Measurements from ENCODE around the gene PCDHGA6.
A peak's percentile ranks its signal among the peaks of the same experiment; 100 is the strongest.
"Not testable (repeated sequence)": the region's sequence is repeated elsewhere in the genome, so short reads cannot be mapped to it uniquely, and the experiment has no call there.

The PCDHGA6 gene

GRCh38 chr5:141373673-141374317, at the start of gene PCDHGA6:
Gene PCDHGA6 (plus strand): TSS chr5:141373891. CDS start chr5:141374084, 193 bp downstream.
- TF ChIP-seq, protein P1, sequence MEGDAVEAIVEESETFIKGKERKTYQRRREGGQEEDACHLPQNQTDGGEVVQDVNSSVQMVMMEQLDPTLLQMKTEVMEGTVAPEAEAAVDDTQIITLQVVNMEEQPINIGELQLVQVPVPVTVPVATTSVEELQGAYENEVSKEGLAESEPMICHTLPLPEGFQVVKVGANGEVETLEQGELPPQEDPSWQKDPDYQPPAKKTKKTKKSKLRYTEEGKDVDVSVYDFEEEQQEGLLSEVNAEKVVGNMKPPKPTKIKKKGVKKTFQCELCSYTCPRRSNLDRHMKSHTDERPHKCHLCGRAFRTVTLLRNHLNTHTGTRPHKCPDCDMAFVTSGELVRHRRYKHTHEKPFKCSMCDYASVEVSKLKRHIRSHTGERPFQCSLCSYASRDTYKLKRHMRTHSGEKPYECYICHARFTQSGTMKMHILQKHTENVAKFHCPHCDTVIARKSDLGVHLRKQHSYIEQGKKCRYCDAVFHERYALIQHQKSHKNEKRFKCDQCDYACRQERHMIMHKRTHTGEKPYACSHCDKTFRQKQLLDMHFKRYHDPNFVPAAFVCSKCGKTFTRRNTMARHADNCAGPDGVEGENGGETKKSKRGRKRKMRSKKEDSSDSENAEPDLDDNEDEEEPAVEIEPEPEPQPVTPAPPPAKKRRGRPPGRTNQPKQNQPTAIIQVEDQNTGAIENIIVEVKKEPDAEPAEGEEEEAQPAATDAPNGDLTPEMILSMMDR (conservative IDR thresholded peaks at IDR 0.05; ENCODE audit: low read depth, low read length): no peak
- no peak within 1 kb of the TSS for H3K4me3 ChIP-seq (IDR thresholded peaks at IDR 0.05; ENCODE audit: insufficient read depth, low read depth, low read length)
- H3K27me3 ChIP-seq (ENCODE audit: insufficient read depth, low read depth): no peaks in the 10 kb centered on the region
- no peak within 1 kb of the TSS for H2AFZ ChIP-seq (ENCODE audit: low read depth)
- no peak within 1 kb of the TSS for H3K27ac ChIP-seq
- H3K36me3 ChIP-seq (ENCODE audit: insufficient read depth): no peaks in the 10 kb centered on the region
- H3K4me1 ChIP-seq (ENCODE audit: low read depth, poor library complexity, severe bottlenecking): no peaks in the 10 kb centered on the region
- H3K79me2 ChIP-seq (ENCODE audit: insufficient read depth, low read depth): no peaks in the 10 kb centered on the region
- H4K20me1 ChIP-seq (ENCODE audit: insufficient read depth): no peaks in the 10 kb centered on the region
- no peak within 1 kb of the TSS for H3K9ac ChIP-seq
- H3K4me2 ChIP-seq: no peak within 1 kb of the TSS

GRCh38 chr5:141326088-141326854, 47.4 kb upstream of the PCDHGA6 start:
- H3K27me3 ChIP-seq (ENCODE audit: insufficient read depth, low read depth): no peaks in the 10 kb centered on the region
- peak overlapping the region; percentile 55; the same call in 1 of the 2 replicates for H3K9ac ChIP-seq
- no peaks in the 10 kb centered on the region for H3K79me2 ChIP-seq (ENCODE audit: insufficient read depth, low read depth)
- H3K4me3 ChIP-seq (IDR thresholded peaks at IDR 0.05; ENCODE audit: insufficient read depth, low read depth, low read length): no peak overlapping the region
- no peaks in the 10 kb centered on the region for H3K36me3 ChIP-seq (ENCODE audit: insufficient read depth)
- H4K20me1 ChIP-seq (ENCODE audit: insufficient read depth): no peaks in the 10 kb centered on the region
- no peaks in the 10 kb centered on the region for H3K4me1 ChIP-seq (ENCODE audit: low read depth, poor library complexity, severe bottlenecking)
- H3K27ac ChIP-seq: peak overlapping the region; percentile 34; the same call in 1 of the 2 replicates
- TF ChIP-seq, protein P1 (conservative IDR thresholded peaks at IDR 0.05; ENCODE audit: low read depth, low read length): 0 out of 2 replicates have a peak, but pooled peaks have one; percentile 15
- H3K4me2 ChIP-seq: peak overlapping the region; percentile 28; the same call in 1 of the 2 replicates
- peak overlapping the region; percentile 64 for H2AFZ ChIP-seq (ENCODE audit: low read depth)

- Histone ChIP-seq H3K4me2 (no peak overlapping the region), H3K27me3 (ENCODE audit: insufficient read depth, low read depth) (no peaks in the 10 kb centered on the region), H3K36me3 (ENCODE audit: insufficient read depth) (no peaks in the 10 kb centered on the region), H3K79me2 (ENCODE audit: insufficient read depth, low read depth) (no peaks in the 10 kb centered on the region), H3K27ac (no peak overlapping the region), H3K4me1 (ENCODE audit: low read depth, poor library complexity, severe bottlenecking) (no peaks in the 10 kb centered on the region), H4K20me1 (ENCODE audit: insufficient read depth) (no peaks in the 10 kb centered on the region), H3K9ac (no peak overlapping the region), H3K4me3 (IDR thresholded peaks at IDR 0.05; ENCODE audit: insufficient read depth, low read depth, low read length) (no peak overlapping the region), H2AFZ (ENCODE audit: low read depth) (no peak overlapping the region)
- TF ChIP-seq, protein P1 (conservative IDR thresholded peaks at IDR 0.05; ENCODE audit: low read depth, low read length): no peak
Observed at GRCh38 chr5:141328231-141328630, 45.5 kb upstream of the PCDHGA6 start.

- H3K4me3 ChIP-seq (IDR thresholded peaks at IDR 0.05; ENCODE audit: insufficient read depth, low read depth, low read length): no peak within 1 kb of the TSS
- H3K9ac ChIP-seq: no peak within 1 kb of the TSS
Observed at GRCh38 chr5:141330299-141331080, 43.2 kb upstream of the PCDHGA6 start, which contains the start of gene PCDHGA1. Gene PCDHGA1 (plus strand): TSS chr5:141330514.

DNA sequence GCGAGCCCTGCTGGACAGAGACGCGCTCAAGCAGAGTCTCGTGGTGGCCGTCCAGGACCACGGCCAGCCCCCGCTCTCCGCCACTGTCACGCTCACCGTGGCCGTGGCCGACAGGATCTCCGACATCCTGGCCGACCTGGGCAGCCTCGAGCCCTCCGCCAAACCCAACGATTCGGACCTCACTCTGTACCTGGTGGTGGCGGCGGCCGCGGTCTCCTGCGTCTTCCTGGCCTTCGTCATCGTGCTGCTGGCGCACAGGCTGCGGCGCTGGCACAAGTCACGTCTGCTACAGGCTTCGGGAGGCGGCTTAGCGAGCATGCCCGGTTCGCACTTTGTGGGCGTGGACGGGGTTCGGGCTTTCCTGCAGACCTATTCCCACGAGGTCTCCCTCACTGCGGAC, 41.1 kb upstream of the PCDHGA6 start:
- H2AFZ ChIP-seq (ENCODE audit: low read depth); H3K4me1 ChIP-seq (ENCODE audit: low read depth, poor library complexity, severe bottlenecking); H3K27ac ChIP-seq; H3K4me2 ChIP-seq; H4K20me1 ChIP-seq (ENCODE audit: insufficient read depth); H3K79me2 ChIP-seq (ENCODE audit: insufficient read depth, low read depth); H3K4me3 ChIP-seq (IDR thresholded peaks at IDR 0.05; ENCODE audit: insufficient read depth, low read depth, low read length); H3K27me3 ChIP-seq (ENCODE audit: insufficient read depth, low read depth); H3K36me3 ChIP-seq (ENCODE audit: insufficient read depth); H3K9ac ChIP-seq: not testable (repeated sequence)

More at GRCh38 chr5:141330299-141331080, 43.2 kb upstream of the PCDHGA6 start, which contains the start of gene PCDHGA1:
- Histone ChIP-seq H3K4me2 (no peak within 1 kb of the TSS), H3K27ac (no peak within 1 kb of the TSS), H2AFZ (ENCODE audit: low read depth) (no peak within 1 kb of the TSS), H3K4me1 (ENCODE audit: low read depth, poor library complexity, severe bottlenecking) (no peaks in the 10 kb centered on the region), H3K36me3 (ENCODE audit: insufficient read depth) (no peaks in the 10 kb centered on the region), H4K20me1 (ENCODE audit: insufficient read depth) (no peaks in the 10 kb centered on the region), H3K27me3 (ENCODE audit: insufficient read depth, low read depth) (no peaks in the 10 kb centered on the region), H3K79me2 (ENCODE audit: insufficient read depth, low read depth) (no peaks in the 10 kb centered on the region)
- TF ChIP-seq, protein P1 (conservative IDR thresholded peaks at IDR 0.05; ENCODE audit: low read depth, low read length): no peak

Data from KMS-11 (cell line).